ENCODE measurements around the gene SRPX2. TPM values are rescaled to one million over a fixed set of nuclear protein-coding genes. Genes with fewer than 3 reads are reported as not detected.
A peak's percentile ranks its signal among the peaks of the same experiment; 100 is the strongest.

SRPX2 gene
- total RNA-seq, 1 donor from 2014 or later = 7.7 TPM

DNA sequence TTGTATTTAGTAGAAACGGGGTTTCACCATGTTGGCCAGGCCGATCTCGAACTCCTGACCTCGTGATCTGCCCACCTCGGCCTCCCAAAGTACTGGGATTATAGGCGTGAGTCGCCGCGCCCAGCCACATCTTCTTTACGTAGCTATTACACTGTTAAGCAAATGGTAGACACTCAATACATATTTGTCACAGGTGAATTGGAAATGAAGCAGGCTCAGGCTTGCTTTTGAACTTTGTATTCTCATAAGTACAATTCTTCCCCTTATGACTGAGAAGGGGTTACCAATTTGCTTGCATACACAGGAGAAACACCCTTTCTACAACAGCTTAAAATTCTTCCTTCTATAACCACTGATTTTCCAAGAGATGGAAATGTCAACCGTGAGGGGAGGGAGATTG is 787 bp upstream of the SRPX2 start:
- H3K27me3 Mint-ChIP-seq = no peaks in the 10 kb centered on the region
- TF ChIP-seq, protein P1, sequence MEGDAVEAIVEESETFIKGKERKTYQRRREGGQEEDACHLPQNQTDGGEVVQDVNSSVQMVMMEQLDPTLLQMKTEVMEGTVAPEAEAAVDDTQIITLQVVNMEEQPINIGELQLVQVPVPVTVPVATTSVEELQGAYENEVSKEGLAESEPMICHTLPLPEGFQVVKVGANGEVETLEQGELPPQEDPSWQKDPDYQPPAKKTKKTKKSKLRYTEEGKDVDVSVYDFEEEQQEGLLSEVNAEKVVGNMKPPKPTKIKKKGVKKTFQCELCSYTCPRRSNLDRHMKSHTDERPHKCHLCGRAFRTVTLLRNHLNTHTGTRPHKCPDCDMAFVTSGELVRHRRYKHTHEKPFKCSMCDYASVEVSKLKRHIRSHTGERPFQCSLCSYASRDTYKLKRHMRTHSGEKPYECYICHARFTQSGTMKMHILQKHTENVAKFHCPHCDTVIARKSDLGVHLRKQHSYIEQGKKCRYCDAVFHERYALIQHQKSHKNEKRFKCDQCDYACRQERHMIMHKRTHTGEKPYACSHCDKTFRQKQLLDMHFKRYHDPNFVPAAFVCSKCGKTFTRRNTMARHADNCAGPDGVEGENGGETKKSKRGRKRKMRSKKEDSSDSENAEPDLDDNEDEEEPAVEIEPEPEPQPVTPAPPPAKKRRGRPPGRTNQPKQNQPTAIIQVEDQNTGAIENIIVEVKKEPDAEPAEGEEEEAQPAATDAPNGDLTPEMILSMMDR (conservative IDR thresholded peaks at IDR 0.05) = no peak
- no peak for DNase-seq (ENCODE audit: extremely low spot score, unreplicated experiment)
- H3K27ac Mint-ChIP-seq = peak overlapping the region; percentile 88
- no peaks in the 10 kb centered on the region for H3K36me3 Mint-ChIP-seq
- peaks cover 9% of the 10 kb centered on the region for H3K4me1 Mint-ChIP-seq (ENCODE audit: unreplicated experiment)
- H3K9me3 Mint-ChIP-seq = peaks cover 4% of the 10 kb centered on the region
- H3K4me3 Mint-ChIP-seq = no peak overlapping the region

DNA sequence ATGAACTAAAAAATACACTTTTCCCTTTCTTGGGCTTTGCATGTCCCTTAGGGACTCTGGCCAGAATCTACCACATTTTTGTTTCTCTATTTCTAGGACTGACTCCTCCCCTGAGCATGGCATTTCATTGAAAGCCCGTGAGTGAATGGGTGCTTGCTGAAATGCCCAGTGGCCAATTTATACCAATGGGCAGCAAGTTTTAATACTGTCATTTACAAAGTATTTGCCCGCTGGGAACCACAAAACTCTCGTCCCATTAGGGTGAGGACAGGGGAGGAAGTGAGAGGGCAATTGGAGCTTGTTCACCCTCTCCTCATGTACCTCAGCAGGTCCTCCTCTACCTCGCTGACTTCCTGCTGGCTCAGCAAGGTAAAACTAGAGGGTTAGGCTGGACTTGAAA is 1.1 kb downstream of the SRPX2 start:
- peak overlapping the region; percentile 41 for H3K27ac Mint-ChIP-seq
- H3K4me3 Mint-ChIP-seq = peak overlapping the region; percentile 32
- H3K27me3 Mint-ChIP-seq = no peaks in the 10 kb centered on the region
- TF ChIP-seq, protein P1 (conservative IDR thresholded peaks at IDR 0.05) = no peak
- peaks cover 19% of the 10 kb centered on the region for H3K4me1 Mint-ChIP-seq (ENCODE audit: unreplicated experiment)
- peaks cover 4% of the 10 kb centered on the region for H3K9me3 Mint-ChIP-seq
- no peaks in the 10 kb centered on the region for H3K36me3 Mint-ChIP-seq
- no peak for DNase-seq (ENCODE audit: extremely low spot score, unreplicated experiment)

GRCh38 chrX:100647095-100647494 is 3.1 kb downstream of the SRPX2 start:
- Mint-ChIP-seq H3K4me3 (no peak overlapping the region), H3K27ac (no peak overlapping the region), H3K9me3 (peaks cover under 1% of the 10 kb centered on the region), H3K27me3 (no peaks in the 10 kb centered on the region), H3K4me1 (ENCODE audit: unreplicated experiment) (peaks cover 15% of the 10 kb centered on the region), H3K36me3 (no peaks in the 10 kb centered on the region)
- TF ChIP-seq, protein P1 (conservative IDR thresholded peaks at IDR 0.05) = no peak
- no peak for DNase-seq (ENCODE audit: extremely low spot score, unreplicated experiment)

GRCh38 chrX:100647739-100648138 is 3.7 kb downstream of the SRPX2 start:
- no peak for DNase-seq (ENCODE audit: extremely low spot score, unreplicated experiment)
- peaks cover 15% of the 10 kb centered on the region for H3K4me1 Mint-ChIP-seq (ENCODE audit: unreplicated experiment)
- H3K27me3 Mint-ChIP-seq = no peaks in the 10 kb centered on the region
- peaks cover 5% of the 10 kb centered on the region for H3K9me3 Mint-ChIP-seq
- peak overlapping the region; percentile 96 for H3K27ac Mint-ChIP-seq
- H3K36me3 Mint-ChIP-seq = no peaks in the 10 kb centered on the region
- no peak overlapping the region for H3K4me3 Mint-ChIP-seq
- TF ChIP-seq, protein P1 (conservative IDR thresholded peaks at IDR 0.05) = no peak

GRCh38 chrX:100648458-100649417 is 4.7 kb downstream of the SRPX2 start:
- H3K4me3 Mint-ChIP-seq = peak overlapping the region; percentile 49

More at GRCh38 chrX:100648458-100649417, 4.7 kb downstream of the SRPX2 start:
- no peaks in the 10 kb centered on the region for H3K36me3 Mint-ChIP-seq
- no peak for DNase-seq (ENCODE audit: extremely low spot score, unreplicated experiment)
- TF ChIP-seq, protein P1 (conservative IDR thresholded peaks at IDR 0.05) = no peak
- peaks cover 5% of the 10 kb centered on the region for H3K9me3 Mint-ChIP-seq
- H3K27ac Mint-ChIP-seq = peak overlapping the region; percentile 96
- H3K4me1 Mint-ChIP-seq (ENCODE audit: unreplicated experiment) = peaks cover 15% of the 10 kb centered on the region
- no peaks in the 10 kb centered on the region for H3K27me3 Mint-ChIP-seq

Measured in type B pancreatic cell (in vitro differentiated cells).